H1 (cell line): ENCODE data around the gene TRAK1. TPM values are rescaled to one million over a fixed set of nuclear protein-coding genes. Genes with fewer than 3 reads are reported as not detected.

Experiments
- CBX5 ChIP-seq: fragments of 300-800, 300-1000 bp; sonication (generic); IDR thresholded peaks from 2 replicates; pipeline ENCODE4 v1.7.1; 2016; ENCODE audit warnings: antibody characterized with exemption, low read length, low read depth
- CHD7 ChIP-seq: fragments of 300-600 bp; sonication (generic); IDR thresholded peaks from 2 replicates; pipeline ENCODE4 v1.7.1; 2012; ENCODE audit warnings: low read length, moderate library complexity, mild to moderate bottlenecking, inconsistent platforms; ENCODE audit not compliant: insufficient replicate concordance
- CREB1 ChIP-seq: IDR thresholded peaks from 2 replicates; pipeline ENCODE4 v1.6.1; 2012; ENCODE audit warnings: inconsistent platforms
- HDAC2 ChIP-seq, 2 experiments: fragments of 300-600 bp in 1 of 2; sonication (generic) in 1 of 2; IDR thresholded peaks; 2 replicates each; pipeline ENCODE4 v1.6.1; 2011 to 2012; ENCODE audit warnings: low read depth in 2 of 2, low read length in 2 of 2, mild to moderate bottlenecking in 2 of 2, moderate library complexity in 2 of 2, borderline replicate concordance in 1 of 2, inconsistent platforms in 1 of 2
- HDAC6 ChIP-seq: IDR thresholded peaks from one replicate; pipeline ENCODE4 v1.7.1; 2012; ENCODE audit warnings: low read depth, mild to moderate bottlenecking, inconsistent platforms, low read length, moderate library complexity
- NRF1 ChIP-seq: IDR thresholded peaks from 2 replicates; pipeline ENCODE4 v1.6.1; 2011; ENCODE audit warnings: mild to moderate bottlenecking, low read depth, low read length, improper control_type of control experiment
- RBBP5 ChIP-seq: IDR thresholded peaks from 2 replicates; pipeline ENCODE4 v1.7.1; 2012; ENCODE audit warnings: low read depth, mild to moderate bottlenecking, inconsistent platforms, low read length, moderate library complexity, borderline replicate concordance
- RNF2 ChIP-seq: fragments of 200-900, 300-1000 bp; sonication (generic); IDR thresholded peaks from 2 replicates; pipeline ENCODE4 v1.7.1; 2016; ENCODE audit warnings: borderline replicate concordance, low read depth, mild to moderate bottlenecking, antibody characterized with exemption, low read length; ENCODE audit not compliant: poor library complexity, severe bottlenecking; ENCODE audit errors: missing control alignments
- RXRA ChIP-seq: IDR thresholded peaks from 2 replicates; pipeline ENCODE4 v1.6.1; 2011; ENCODE audit warnings: low read depth, mild to moderate bottlenecking, low read length, moderate library complexity; ENCODE audit not compliant: insufficient read depth
- TCF12 ChIP-seq: IDR thresholded peaks from 2 replicates; pipeline ENCODE4 v1.6.1; 2011; ENCODE audit warnings: low read depth, mild to moderate bottlenecking, low read length
- polyA plus RNA-seq, 7 experiments: library from polyadenylated mRNA; depleted of rRNA in 3 of 7; stranded (reverse) in 5 of 7; unstranded in 2 of 7; fragments of >200 nt in 5 of 7; fragments of 200-250 nt in 2 of 7; gene quantifications; 1 replicate in 5 of 7; 2 replicates in 1 of 7; 4 replicates in 1 of 7; pipeline versions ENCODE4 v1.2.1 to v1.2.3, GENCODE V29; 2011 to 2013; ENCODE audit warnings: missing spikeins in 2 of 7, mixed read lengths in 2 of 7
- total RNA-seq: library from RNA; stranded (reverse); fragmentation: NEBNext Ultra II Directional; extraction: Animal tissue kit (Norgen Biotek cat#: 25700); gene quantifications from 2 replicates; pipeline ENCODE4 v1.2.1, GENCODE V29; 2021

TRAK1 gene
- total and polyA plus RNA-seq, 2 of the 8 experiments (the other 6 are each of a cell fraction or from before 2014, with no cell fraction given), result 21.3 to 32.7 TPM

- TF ChIP-seq CHD7 (no peak), CBX5 (no peak), RXRA (no peak), HDAC2 (IDR thresholded peaks at IDR 0.05; ENCODE audit: borderline replicate concordance in 1 of 2, low read depth in 2 of 2, low read length in 2 of 2) (no peak), RBBP5 (no peak), NRF1 (no peak), CREB1 (no peak), TCF12 (no peak), RNF2 (no peak), HDAC6 (no peak)
These were observed 125.1 kb downstream of the TRAK1 start (continued) for GRCh38 chr3:42216302-42216701.
